A549 (cell line): Measurements from ENCODE around the gene UTS2B.

Source experiments
- CTCF ChIP-seq: fragments of >200 bp; sonication (Bioruptor Twin); formaldehyde crosslinking; IDR thresholded peaks from 3 replicates; pipeline ENCODE4 v1.5.1; 2016
- KDM1A ChIP-seq: fragments of 200-600 bp; sonication (generic); IDR thresholded peaks from 2 replicates; pipeline ENCODE4 v1.6.1; 2016; ENCODE audit warnings: low read depth, mild to moderate bottlenecking
- PHF8 ChIP-seq: fragments of 200-600 bp; sonication (generic); IDR thresholded peaks from 2 replicates; pipeline ENCODE4 v1.6.1; 2016; ENCODE audit warnings: low read depth, mild to moderate bottlenecking, antibody characterized with exemption, moderate library complexity, borderline replicate concordance
- POLR2A ChIP-seq: IDR thresholded peaks from 2 replicates; pipeline ENCODE4 v1.6.1; 2012; ENCODE audit warnings: mild to moderate bottlenecking, low read length
- RAD21 ChIP-seq, 2 experiments: fragments of >200 bp in 1 of 2; sonication (Bioruptor Twin) in 1 of 2; formaldehyde crosslinking in 1 of 2; IDR thresholded peaks in 1 of 2; conservative IDR thresholded peaks in 1 of 2; 2 replicates in 1 of 2; 3 replicates in 1 of 2; pipeline ENCODE4 v1.6.1; 2012 to 2018; ENCODE audit warnings: inconsistent platforms in 1 of 2
- SREBF2 ChIP-seq: fragments of 450-650 bp; IDR thresholded peaks from 2 replicates; pipeline ENCODE4 v1.6.1; 2014; ENCODE audit warnings: mild to moderate bottlenecking, moderate library complexity

GRCh38 chr3:191282251-191283185 is 47.8 kb downstream of the UTS2B start:
- TF ChIP-seq POLR2A (no peak), CTCF (no peak), SREBF2 (no peak), PHF8 (no peak), RAD21 (conservative IDR thresholded peaks at IDR 0.05 in 1 of 2, IDR thresholded peaks at IDR 0.05 in 1 of 2) (no peak), KDM1A (no peak)
